ENCODE results near the gene CACNA1C.

CACNA1C gene

GRCh38 chr12:2208837-2209635, 156.2 kb downstream of the CACNA1C start:
- no peak for DNase-seq

- DNase-seq, result no peak
Measured at GRCh38 chr12:2211119-2211518, 158.3 kb downstream of the CACNA1C start.

GRCh38 chr12:2212537-2212936, 159.8 kb downstream of the CACNA1C start:
- DNase-seq, result no peak

DNA sequence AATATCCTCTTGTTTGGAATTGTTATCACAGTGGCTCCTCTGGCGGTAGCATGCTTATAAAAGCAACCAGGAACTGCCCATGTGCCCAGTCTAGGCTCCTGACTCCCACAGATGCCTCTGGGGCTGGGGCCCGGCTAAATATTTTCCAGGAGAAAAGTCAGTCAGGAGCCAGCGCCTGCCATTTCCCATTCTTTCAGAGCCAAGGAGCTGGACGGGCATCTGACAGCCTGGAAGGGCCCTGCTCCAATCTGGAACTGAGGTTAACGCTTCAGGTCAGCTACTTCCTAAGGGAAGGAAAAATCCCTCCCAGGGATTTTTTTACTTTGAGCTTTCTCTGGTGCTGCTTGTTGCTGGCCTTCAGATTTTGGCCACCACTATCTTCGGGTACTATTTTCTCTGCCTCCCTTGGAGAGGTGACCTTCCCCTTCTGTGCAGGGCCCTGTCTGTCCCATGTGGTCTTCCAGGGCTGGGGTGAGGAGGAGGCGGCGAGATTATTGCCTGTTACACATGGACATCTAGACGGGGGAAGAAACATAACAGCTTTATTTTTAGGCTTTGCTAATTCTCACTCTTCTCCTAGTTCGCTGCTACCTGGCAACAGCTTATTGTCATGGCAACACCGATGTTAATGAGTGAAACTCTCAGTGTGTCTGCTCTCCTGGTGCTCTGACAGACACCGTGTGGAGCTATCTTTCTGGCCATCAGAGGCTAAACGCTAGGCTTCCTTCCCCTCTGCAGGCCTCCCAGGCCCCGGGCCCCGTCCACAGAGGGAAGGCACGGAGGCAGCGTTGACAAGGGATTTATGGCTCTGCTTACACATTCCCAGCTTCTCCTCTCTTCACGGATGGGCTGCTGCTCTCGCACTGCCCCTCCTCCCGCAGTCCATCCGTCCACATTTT, 160.4 kb downstream of the CACNA1C start:
- DNase-seq, result no peak

- DNase-seq, result no peak
Measured at GRCh38 chr12:2214411-2214810, 161.6 kb downstream of the CACNA1C start.

- DNase-seq, result no peak
Measured at GRCh38 chr12:2215709-2216560, 163.1 kb downstream of the CACNA1C start.

DNA sequence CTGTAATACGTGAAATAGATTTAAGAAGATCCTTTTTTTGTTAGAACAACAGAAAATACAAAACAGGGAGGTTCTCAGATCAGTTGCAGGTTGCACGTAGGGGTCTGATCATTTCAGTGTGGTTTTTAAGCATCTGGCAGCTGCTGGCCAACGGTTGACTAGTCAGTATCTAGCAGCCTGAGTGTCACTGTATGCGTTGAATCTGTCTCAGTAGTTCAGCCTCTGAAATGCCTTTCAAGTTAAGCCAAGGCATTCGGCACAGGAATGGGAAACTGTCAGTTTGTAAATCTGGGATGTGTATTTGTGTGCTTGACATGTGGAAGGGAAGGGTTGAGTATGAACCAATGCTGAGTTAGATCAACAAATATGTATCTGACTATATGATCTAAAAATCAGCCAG, 165.9 kb downstream of the CACNA1C start:
- no peak for DNase-seq

DNA sequence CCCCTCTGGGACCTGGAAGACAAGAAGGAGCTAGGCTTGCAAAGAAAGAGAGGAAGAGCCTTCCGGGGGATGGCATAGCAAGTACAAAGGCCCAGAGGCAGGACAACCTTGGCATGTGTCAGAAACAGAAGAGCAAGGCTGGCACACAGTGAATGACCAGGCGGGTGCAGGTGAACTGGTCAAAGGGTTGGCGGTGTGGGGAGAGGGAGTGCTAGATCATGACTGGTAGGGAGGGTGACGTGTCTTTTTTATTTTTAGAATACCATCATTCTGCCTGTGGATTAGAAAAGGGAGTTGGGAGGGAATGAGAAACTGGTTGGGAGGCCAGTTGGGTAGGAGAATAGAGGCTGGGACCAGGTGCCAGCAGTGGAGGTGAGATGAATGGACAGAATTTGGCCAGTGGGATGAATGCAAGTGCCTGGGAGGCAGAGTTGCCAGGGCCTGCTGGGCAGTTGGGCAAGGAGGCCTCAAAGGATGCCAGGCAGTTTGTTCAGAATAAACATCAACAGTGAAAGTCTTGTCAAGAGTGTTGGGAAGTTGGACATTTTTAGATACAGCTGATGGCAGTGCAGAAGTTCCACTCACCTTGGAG, 168.3 kb downstream of the CACNA1C start:
- no peak for DNase-seq

DNA sequence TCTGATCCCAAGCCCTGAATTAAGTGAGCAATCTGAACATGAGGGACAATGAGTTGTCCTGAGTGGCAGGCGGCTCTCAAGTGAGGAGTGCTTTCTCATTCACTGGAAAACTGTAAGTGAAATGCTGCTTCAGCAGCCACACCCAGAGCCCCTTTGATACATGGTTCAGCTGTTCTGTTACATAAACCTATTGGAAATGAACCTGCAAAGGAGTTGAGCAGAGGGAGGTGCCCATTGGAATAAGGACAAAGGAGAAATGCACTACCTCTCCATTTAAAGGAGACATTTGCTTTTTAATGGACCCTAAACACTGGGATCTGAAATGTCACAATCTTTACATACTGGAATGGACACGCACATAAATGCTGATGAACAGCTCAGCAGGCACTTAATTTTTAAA, 169.9 kb downstream of the CACNA1C start:
- no peak for DNase-seq

- no peak for DNase-seq
Measured at GRCh38 chr12:2224961-2225360, 172.2 kb downstream of the CACNA1C start.

DNA sequence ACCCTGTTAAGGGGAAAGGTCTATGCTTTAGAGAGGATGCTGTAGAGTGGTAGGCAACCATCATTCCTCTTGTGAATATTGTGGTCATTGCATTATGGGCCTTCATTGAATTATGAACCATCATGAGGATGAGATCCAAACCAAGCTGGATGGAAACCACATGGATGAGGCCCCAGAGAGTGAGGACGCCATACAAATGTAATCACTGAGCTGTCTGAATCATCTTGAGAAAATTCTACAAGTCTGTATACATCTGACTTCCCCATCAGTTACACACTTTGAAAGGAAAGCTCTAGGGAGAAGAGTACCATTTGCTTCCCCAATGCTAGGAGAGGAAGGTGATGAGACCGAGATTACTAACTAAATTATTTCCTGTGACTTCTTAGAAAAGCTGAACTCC, 172.9 kb downstream of the CACNA1C start:
- no peak for DNase-seq

DNA sequence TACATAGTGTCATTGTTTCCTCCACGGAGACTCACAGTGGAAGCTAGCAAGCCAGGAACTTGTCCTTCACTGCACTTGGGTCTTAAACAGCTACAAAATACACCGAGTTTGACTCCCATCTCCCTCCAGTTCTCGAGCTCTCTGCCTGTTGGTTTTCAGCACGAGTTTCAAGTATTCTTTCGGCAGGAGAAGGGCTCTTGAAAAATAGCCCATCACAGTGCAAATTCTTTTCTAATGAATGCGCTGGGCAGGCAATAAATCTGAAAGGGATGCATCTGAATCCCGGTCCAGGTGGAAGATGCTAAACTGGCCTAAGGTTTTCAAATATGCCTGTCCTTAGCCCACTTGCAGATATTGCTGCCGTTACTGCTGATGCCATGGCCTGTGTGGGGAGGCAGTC, 173.9 kb downstream of the CACNA1C start:
- DNase-seq, result no peak

GRCh38 chr12:2227360-2227759, 174.6 kb downstream of the CACNA1C start:
- no peak for DNase-seq

GRCh38 chr12:2228535-2228934, 175.7 kb downstream of the CACNA1C start:
- DNase-seq, result no peak

DNA sequence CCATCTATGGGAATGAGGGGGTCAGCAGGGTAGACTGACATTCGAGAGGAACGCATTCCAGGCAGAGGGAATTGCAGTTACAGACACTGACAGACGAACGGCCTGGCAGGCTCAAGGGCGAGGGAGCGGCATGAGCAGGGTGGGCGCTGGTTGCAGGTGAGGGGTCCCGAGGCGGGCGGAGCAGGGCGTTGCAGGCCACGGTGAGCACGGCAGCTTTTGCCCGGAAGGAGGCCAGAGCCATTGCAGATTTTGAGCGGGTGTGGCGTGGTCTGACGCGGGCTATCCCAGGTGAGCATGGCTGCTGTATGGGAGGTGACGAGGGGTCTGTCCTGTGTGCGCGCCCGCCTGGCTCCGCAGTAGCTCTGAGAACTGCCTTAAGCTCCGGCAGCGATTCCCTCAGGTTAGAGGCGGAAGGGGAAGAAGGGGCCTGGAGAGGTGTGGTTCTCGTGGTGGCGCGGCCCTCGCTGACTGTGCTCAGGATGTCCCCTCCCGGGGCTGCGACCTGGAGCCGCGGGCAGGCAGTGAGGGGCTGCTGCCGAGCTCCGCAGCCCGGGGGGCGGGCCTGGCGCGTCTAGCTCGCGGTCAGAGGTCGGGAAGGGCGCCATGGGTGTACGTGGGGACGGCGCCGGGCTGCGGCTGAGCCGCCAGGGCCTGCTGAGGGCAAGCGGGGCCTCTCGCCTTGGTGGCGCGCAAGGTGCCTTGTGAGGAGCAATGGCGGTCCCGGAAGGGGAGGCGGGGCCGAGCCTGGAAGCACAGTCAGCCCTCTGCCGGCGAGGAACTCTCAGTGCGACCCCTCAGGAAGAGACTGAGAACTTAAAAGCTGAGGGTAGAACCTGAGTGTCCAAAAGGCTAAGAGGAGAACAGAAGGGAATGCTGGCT, 177.1 kb downstream of the CACNA1C start:
- DNase-seq, result no peak

GRCh38 chr12:2231011-2231595, 178.3 kb downstream of the CACNA1C start:
- no peak for DNase-seq

DNA sequence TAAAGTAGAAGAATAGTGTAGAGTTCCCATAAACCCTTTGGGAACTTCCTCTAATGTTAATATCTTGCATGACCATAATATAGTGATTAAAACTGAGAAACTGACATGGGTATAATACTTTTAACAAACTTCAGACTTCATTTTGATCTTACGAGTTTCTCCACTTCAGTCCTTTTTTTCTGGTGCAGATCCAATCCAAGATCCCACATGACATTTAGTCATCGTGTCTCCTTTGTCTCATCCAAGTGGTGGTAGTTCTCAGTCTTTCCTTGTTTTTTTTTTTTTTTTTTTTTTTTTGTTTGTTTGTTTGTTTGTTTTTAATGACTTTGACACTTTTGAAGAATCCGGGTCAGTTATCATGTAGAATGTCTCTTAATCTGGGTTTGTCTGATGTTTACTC, 179.2 kb downstream of the CACNA1C start:
- DNase-seq, result no peak

DNA sequence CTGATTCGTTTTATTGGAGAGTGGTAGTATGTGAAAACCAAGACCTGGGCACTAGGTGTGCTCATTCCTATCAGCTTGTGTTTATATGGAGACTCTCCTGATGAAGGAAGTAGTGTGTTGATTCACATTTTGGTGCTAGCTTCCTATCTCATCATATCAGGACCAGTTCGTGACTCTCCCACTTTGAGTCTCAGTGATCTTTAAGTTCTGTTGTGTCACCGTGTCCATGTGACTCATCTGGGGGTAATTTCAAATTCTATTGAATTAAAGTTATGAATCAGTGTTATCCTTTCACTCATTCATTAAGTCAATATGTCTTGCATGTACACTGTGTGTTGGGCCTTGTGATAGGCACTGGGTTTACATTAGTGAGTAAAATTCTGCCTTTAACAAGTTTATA, 180.2 kb downstream of the CACNA1C start:
- DNase-seq, result no peak

DNA sequence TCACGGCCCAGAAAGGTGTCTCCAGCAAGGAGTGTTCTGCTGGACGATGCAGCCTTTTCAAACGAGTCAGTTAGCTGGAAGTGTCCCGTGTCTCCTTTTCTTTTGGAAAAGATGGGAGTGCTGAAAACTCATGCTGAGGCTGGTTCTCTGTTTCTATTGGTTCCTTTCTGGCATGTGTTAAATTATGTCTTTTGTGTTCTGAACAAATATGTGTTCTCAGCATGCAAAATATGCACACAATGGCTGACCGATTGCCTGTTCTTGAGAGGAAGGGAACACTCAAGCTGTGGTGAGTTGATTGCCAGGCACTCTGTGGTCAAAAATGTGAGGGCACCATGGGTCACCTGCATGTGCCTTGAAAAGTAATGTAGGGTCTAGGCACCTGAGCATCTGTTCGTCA, 181.3 kb downstream of the CACNA1C start:
- DNase-seq, result no peak

DNA sequence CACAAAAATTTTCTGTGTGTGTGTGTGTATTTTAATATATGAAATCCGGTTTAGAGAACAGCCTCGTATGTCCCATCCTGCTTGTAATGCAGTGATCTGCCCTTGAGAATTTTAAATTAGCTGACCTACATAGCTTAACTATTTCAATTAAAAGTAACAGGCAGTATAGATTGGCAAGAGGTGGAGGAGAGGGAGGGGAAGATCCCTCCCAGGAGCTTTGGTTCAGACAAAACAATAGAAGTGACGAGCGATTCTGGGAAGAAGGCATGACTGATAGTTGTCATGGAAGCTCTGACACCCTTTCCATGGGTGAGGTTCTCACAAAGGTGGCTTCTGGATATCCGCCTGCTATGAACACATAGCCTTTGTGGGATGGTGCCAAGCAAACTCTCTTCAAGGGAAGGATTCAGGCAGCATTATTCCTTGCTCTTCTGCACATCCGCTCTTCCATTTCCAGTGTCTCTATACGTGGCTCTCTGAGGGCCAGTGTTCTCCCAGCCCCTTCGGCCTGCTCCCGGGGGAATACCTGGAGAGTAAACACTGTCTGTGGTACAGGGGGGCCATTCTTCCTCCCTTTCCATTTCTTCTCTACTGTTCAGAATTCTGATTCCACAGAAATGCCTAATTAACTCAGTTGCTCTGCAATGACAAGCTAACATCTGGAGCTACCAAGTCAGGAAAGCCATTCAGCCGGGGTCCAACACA, 182.0 kb downstream of the CACNA1C start:
- DNase-seq, result no peak

All from activated gamma-delta T cell (primary cell).